Breast epithelium (tissue), 4 donors: Measurements from ENCODE around the gene PDCD1. TPM values are rescaled to one million over a fixed set of nuclear protein-coding genes. Genes with fewer than 3 reads are reported as not detected.

Source experiments
- DNase-seq, 2 donors: peaks; one replicate each; pipeline ENCODE4 v3.0.0-alpha.2; 2019; ENCODE audit warnings: low spot score in 2 of 2
- H3K27ac ChIP-seq, 2 donors: fragments of 200-600 bp; sonication (generic) in 1 of 2; one replicate each; pipeline ENCODE4 v1.5.1; 2016 to 2019; ENCODE audit warnings: mild to moderate bottlenecking in 1 of 2
- H3K27me3 ChIP-seq, 2 donors: fragments of 200-600 bp; sonication (generic) in 1 of 2; one replicate each; pipeline versions ENCODE4 v1.5.1 to v1.6.0; 2017 to 2019; ENCODE audit warnings: control low read depth in 1 of 2, mild to moderate bottlenecking in 1 of 2
- H3K36me3 ChIP-seq: fragments of 200-600 bp; one replicate; pipeline ENCODE4 v1.5.1; 2019
- H3K4me1 ChIP-seq, 2 donors: fragments of 200-600 bp; sonication (generic); one replicate each; pipeline ENCODE4 v1.5.1; 2016 to 2019; ENCODE audit warnings: control low read depth in 1 of 2
- H3K4me3 ChIP-seq, 3 donors: fragments of 200-600 bp; sonication (generic); 1 replicate in 2 of 3; 2 replicates in 1 of 3; pipeline ENCODE4 v1.5.1; 2016 to 2019; ENCODE audit warnings: mild to moderate bottlenecking in 3 of 3, moderate library complexity in 2 of 3
- H3K9me3 ChIP-seq, 2 donors: fragments of 200-600 bp; sonication (generic) in 1 of 2; one replicate each; pipeline ENCODE4 v1.5.1; 2016 to 2019; ENCODE audit warnings: control low read depth in 1 of 2
- CTCF ChIP-seq, 3 donors: fragments of 450-650 bp; IDR thresholded peaks; one replicate each; pipeline ENCODE4 v1.5.1; 2016 to 2017; ENCODE audit warnings: antibody characterized with exemption in 3 of 3, mild to moderate bottlenecking in 3 of 3, moderate library complexity in 3 of 3
- POLR2A ChIP-seq: fragments of 450-650 bp; IDR thresholded peaks from one replicate; pipeline ENCODE4 v1.6.1; 2016; ENCODE audit warnings: antibody characterized with exemption, mild to moderate bottlenecking, moderate library complexity
- POLR2AphosphoS5 ChIP-seq, 3 donors: sonication (generic); formaldehyde crosslinking; IDR thresholded peaks; one replicate each; pipeline ENCODE4 v1.6.1; 2017; ENCODE audit warnings: antibody characterized with exemption in 3 of 3
- intact Hi-C: fragments of 100-400 bp; cut with DNase I; formaldehyde crosslinking; loops from one replicate; pipeline ENCODE4 v1.15.1; 2023; ENCODE audit warnings: low total_unique reads
- total RNA-seq, 3 donors: library from RNA; depleted of rRNA; stranded (reverse); fragments of >200 nt; gene quantifications; one replicate each; pipeline ENCODE4 v1.1.0, GENCODE V29; 2016

Gene PDCD1
- total RNA-seq, 3 donors from 2014 or later = 0.16 to 0.88 (median 0.33) TPM

GRCh38 chr2:241870081-241870541 is 11.4 kb upstream of the PDCD1 start:
- no peak for DNase-seq
- Histone ChIP-seq H3K4me3 (no peak overlapping the region), H3K4me1 (no peaks in the 10 kb centered on the region), H3K27ac (no peak overlapping the region), H3K36me3 (no peaks in the 10 kb centered on the region), H3K9me3 (no peaks in the 10 kb centered on the region), H3K27me3 (peaks cover 0 to 53% of the 10 kb centered on the region in 2 donors)
- intact Hi-C loops = no loop called here
- TF ChIP-seq CTCF (IDR thresholded peaks at IDR 0.05) (no peak), POLR2AphosphoS5 (IDR thresholded peaks at IDR 0.05) (no peak), POLR2A (no peak)

GRCh38 chr2:241869087-241869961 is 10.6 kb upstream of the PDCD1 start, which contains the start of gene RTP5:
TSS of gene RTP5 (plus strand) at chr2:241869729. CDS start at chr2:241869757, 28 bp downstream.
- Histone ChIP-seq H3K4me3 (no peak within 1 kb of the TSS), H3K27ac (no peak within 1 kb of the TSS)
- TF ChIP-seq CTCF (IDR thresholded peaks at IDR 0.05) = no peak
- no peak for TF ChIP-seq POLR2AphosphoS5 (IDR thresholded peaks at IDR 0.05)
- no peak for TF ChIP-seq POLR2A

GRCh38 chr2:241868661-241869081 is 10.0 kb upstream of the PDCD1 start:
- intact Hi-C loops = no loop called here

More at GRCh38 chr2:241869087-241869961, 10.6 kb upstream of the PDCD1 start, which contains the start of gene RTP5:
- Histone ChIP-seq H3K27me3 (peaks cover 0 to 61% of the 10 kb centered on the region in 2 donors), H3K4me1 (no peaks in the 10 kb centered on the region), H3K36me3 (no peaks in the 10 kb centered on the region), H3K9me3 (no peaks in the 10 kb centered on the region)
- intact Hi-C loops = no loop called here
- no peak for DNase-seq

GRCh38 chr2:241867776-241868420 is 9.2 kb upstream of the PDCD1 start:
- intact Hi-C loops = no loop called here
- H3K4me3 ChIP-seq = no peak overlapping the region
- H3K27me3 ChIP-seq = peaks cover 0 to 75% of the 10 kb centered on the region in 2 donors
- no peaks in the 10 kb centered on the region for H3K36me3 ChIP-seq
- TF ChIP-seq POLR2A = no peak
- TF ChIP-seq POLR2AphosphoS5 (IDR thresholded peaks at IDR 0.05) = no peak
- TF ChIP-seq CTCF (IDR thresholded peaks at IDR 0.05) = no peak
- no peak for DNase-seq
- H3K27ac ChIP-seq = no peak overlapping the region
- no peaks in the 10 kb centered on the region for H3K9me3 ChIP-seq
- no peaks in the 10 kb centered on the region for H3K4me1 ChIP-seq

More at GRCh38 chr2:241868661-241869081, 10.0 kb upstream of the PDCD1 start:
- Histone ChIP-seq H3K9me3 (no peaks in the 10 kb centered on the region), H3K36me3 (no peaks in the 10 kb centered on the region), H3K4me1 (no peaks in the 10 kb centered on the region), H3K27me3 (peaks cover 0 to 67% of the 10 kb centered on the region in 2 donors), H3K4me3 (no peak overlapping the region), H3K27ac (no peak overlapping the region)
- no peak for DNase-seq
- no peak for TF ChIP-seq POLR2AphosphoS5 (IDR thresholded peaks at IDR 0.05)
- no peak for TF ChIP-seq CTCF (IDR thresholded peaks at IDR 0.05)
- no peak for TF ChIP-seq POLR2A
